ENCODE data around the gene CFAP100.

Gene CFAP100

DNA sequence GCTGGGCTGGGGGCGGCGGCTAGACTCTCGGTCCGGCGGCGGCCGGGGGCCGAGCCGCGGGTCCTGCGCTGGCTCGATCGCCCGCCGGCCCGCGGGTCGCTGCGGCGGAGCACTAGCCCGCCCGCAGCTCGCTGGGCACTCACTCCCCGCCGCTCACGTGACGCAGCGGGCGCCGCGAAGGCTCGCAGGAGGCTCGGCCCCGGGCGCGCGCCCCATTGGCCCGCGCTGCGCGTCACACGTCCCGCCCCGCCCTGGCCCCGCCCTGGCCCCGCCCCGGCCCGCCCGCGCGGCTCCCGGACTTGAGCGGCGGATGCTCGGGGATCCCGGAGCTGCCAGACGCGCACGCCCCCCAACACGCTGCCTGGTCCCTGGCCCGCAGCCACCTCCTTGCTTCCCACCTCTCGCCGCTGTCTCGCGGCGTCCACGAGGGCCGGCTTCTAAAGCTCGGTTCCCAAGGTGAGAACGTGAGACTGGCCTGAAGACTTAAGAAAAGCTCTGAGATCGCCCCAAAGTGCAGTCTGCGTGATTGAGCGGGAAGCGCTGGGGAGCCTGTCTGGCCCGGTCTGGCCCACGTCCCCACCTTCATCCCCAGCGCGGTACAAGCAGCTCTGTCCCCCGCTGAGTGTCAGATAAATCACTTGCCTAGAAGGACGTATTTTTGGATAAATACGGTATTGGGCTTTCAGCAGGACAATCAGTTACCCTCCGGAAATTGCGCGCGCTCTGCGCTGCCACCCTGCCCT is 37.2 kb upstream of the CFAP100 start, which contains the start of gene KLF15:
TSS of gene KLF15 (minus strand) at position 114 of the 743 bp plus-strand sequence. CDS start 4,486 bp downstream, outside the sequence.
- DNase-seq: peak; percentile 85

DNA sequence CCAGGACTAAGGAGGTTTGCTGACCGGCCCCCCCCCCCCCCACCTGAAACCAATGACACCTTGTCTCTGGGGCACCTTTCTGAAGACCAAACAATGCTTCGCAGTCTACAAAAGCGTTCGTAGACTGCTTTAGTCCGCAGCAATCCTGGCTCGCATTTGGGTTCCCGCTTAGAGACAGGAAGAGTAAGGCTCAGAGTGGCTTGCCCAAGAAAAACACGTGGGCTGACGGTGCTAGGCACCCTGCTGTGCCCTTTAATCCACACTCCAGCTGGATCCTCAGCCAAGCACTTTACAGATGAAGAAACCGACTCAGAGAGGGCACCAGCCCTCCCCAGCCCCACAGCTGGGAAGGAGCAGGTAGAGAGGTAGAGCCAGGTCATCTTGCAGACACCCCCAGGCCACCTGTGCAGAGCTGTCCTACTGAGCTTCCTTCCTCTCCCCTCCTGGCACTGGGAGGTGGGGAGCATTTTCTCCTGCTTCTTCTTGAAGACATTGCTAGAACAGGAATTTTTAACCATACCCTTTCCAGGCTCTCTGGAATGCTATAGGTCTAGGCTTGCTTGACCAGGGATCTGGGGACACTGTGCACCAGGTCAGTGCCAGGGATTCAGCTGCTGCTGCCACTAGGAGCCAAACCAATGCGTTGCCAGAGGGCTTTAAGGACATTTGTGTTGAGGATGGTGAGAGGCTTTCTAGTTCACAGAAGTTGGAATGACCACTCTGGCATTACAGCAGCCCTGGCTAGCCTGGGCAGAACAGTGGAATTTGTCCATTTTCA is 36.5 kb upstream of the CFAP100 start:
- no peak for DNase-seq

DNA sequence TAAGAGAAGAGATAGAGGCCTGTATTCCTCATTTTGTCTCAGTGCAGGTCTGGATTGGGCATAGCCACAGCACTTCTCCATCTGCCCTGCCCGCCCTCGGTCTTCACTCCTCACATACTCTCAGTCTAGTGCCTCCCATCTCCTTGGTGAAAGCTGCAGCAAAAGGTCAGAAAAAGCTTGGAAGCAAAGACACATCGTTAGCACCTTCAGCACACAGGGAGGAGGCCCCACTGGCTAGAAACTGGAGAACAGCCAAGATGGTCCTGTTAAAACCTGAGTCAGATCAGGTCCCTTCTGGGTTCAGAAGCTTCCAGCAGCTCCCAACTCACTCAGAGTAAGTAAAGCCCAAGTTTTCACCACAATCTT is 35.9 kb upstream of the CFAP100 start:
- no peak for DNase-seq

DNA sequence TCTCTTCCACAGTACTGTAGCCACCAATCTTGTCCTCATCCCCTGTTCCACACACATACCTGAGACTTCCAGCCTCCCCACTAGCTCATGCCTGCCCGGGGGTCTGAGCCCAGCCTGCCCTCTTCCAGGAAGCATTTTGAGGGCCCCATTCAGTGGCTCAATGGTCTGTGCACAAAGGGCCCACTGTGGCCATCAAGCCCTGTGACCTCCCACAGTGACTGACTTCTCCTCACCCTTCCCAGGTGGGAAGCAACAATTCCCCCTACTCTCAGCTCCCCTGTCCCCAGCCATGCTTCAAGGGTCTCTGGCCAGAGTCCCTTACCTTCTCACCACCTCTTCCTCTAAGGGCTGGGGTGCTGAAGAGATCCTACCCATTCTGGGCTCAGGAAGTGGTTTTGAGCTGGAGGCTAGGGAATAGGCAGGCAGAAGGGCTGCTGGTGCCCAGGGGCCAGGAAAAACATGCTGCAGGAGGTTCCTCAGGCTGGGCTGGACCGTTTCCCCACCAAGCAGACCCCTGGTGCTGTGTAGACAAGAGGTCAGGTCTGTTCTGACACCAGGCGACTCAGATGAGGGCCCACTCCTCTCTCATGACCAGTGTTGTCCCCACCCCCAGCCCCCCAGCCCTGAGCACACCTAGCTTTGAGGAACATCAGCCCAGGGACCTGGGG is 34.5 kb upstream of the CFAP100 start:
- DNase-seq: no peak

DNA sequence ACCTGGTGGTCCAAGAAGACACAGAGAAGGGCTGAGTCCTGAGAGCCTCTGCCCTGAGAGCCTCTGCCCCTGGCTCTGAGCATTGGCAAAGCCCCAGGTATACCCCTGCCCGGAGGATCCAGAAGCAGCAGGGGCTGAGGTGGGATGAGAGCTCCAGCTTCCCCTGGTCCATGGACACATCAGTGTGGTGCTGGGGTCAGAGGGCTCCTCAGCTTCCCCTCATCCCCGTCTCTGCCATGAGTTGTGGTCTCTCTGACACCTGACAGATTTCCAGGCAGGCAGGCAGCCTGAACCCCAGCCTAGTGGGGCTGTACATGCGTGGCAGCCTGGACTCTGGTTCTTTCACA is 34.0 kb upstream of the CFAP100 start:
- no peak for DNase-seq

DNA sequence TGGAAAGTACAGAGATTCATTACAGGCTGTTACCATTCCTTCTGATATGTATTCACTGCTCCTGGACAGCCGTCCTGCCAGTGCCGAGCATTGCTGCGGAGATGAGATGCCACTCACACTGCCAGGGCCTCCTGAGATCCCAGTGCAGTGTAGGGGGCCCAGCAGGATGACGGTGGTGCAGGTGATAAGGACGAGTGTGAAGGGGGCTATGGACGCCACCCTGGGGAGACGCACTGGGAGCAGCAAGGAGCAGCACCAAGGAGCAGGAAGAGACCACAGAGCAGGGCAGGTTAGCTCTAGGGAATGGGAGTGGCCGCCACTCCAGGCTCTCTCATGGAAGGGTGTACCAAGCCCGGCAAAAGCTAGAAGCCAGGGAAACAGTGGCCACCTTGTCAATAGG is 33.5 kb upstream of the CFAP100 start:
- DNase-seq: no peak

DNA sequence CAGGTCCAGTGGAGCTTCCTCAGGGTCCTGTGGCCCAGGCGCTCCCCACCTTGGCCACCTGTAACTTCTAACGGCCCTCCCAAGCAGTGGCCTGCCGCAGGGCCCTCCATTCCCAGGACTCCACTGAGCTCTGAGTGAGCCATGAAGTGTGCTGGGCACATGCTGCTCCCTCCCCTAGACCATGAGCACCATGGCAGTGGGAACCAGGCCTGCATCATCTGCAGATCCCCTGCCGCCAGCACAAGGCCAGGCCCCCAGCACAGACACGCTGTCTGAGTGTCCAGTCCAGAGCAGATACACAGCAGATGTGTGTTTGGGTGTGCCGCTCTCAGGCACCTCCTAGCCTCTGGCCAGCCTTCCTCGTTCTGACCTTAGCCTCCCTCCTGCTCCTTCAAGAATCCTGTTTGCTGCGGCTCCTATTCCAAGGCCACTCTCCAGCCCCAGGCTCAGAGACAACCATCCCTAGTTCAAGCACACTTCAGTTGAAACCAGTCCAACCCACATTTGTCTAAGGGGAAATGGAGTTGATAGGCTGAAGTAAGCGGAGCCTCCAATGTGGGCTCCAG is 30.5 kb upstream of the CFAP100 start:
- no peak for DNase-seq

DNA sequence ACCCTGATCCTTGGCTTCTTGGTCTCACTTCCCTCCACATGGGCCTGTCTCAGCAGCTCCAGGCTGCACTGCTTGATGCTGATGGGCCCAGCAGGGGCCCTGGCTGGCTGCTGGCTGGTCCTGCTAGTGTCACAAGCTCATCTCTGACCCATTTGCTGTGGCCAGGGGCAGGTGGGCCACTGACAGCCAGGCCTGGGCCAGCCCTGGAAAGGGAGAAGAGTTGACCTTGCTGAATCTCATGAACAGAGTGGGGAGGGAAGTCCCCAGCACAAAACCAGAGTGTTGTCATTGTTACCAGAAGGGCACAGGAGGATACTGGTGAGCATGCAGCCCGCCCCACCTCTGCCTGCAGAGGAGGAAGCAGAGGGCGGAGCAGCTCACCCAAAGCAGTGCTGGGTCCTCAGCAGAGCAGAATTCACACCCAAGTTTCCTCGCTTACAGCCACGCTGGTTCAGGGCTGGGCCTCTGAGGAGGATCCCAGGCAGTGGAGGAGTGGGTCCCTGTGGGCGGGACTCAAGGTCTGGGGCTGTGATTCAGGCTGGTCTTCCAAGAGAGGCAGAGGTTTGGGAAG is 29.9 kb upstream of the CFAP100 start:
- DNase-seq: no peak

DNA sequence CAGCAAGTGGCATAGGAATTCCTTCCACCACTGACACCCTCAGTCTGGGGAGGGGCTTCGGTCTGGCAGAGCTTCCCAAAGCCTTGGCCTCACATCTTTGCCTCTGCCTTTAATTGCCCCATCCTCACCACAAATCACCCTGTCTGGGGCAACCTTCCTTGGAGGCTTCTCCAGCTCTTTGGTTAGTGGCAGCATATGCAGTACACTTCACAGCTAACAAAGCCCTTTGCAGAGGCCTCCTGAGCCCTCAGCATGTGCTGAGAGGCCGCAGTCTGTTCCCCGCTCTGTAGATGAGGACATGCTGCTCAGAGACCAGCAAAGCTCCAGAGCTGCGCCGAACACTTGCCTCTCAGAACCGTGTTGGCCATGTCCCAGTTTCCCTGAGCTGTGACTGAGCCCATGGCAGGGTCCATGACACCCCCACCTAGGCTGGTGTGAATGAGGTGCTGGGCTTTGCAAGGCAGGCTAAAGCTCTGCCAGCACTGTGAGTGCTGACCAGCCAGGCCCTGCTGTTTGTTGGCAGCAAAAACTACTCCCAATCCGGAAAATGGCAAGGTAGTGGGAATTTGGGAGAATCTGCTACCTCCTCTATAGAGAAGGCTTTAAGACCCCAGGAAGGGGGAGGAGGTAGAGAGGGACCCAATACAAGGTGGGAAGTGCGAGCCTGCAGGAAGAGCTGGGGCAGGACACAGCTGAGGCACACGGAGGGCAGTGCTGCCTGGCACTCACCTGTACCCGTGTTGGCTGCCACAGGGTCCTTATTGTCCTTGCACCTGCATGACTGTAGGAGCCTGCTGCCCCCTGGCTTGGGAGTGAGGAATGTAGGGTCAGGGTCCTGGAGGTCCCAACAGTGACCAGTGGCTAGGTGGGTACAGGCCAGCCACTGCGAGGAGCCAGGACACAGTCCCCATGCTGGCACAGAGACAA is 29.1 kb upstream of the CFAP100 start:
- no peak for DNase-seq

DNA sequence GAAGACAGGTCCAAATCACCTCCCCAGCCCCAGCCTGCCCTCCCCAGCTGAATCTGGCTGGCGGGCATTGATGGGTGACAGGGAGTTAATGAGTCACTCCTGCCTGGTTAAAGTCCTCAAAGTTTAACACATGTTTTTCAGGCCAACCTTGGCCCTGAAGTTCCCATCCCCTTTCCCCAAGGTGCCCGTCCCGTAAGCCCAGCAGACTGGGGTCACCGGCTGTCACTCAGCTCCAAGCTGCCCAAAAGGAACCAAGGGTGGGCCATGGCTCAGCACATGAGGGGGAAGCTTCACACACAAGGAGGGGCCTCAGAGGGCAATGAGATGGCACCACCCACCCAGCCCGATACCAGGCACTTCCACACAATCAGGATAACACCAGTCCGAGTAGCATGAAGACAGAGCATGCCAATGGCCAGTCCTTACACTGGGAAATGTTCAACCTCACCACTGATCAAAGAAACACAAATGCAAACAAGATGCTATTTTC is 27.3 kb upstream of the CFAP100 start:
- no peak for DNase-seq

DNA sequence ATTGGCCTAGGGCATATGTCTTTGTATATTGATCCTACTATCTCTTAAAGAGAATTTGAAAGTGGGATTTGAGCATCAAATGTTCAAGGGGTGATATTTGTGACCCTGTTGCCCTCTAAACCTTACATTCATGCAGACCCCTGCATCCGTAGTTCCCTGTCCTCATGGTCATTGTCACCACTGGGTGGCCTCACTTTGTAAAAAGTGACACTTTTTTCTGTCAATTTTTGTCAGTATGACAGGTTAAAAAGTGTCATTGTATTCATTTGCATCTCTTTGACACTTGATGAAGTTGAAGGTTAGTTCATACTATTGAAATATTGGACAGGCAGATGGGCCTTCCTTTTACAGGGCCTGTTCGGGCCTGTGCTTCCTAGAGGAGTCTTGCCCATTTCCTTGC is 25.2 kb upstream of the CFAP100 start:
- DNase-seq: no peak

DNA sequence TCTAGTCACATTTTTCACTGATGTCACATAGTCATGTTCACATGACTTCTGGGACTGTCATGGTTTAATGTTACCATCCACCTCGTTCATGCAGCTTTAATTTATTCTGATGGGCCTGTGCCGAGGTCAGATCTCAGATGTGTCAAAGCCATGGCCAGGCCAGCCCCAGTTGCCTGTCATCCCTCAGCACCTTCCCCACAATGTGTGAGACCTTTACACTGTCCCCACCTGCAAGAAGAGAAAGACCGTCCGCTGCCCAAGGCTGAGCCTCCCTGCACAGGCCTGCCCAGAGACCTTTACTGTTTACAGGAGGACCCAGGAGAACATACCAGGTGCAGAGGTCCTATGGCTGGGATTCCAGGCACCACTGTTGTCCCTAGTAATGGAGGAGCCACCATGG is 24.7 kb upstream of the CFAP100 start:
- DNase-seq: no peak

DNA sequence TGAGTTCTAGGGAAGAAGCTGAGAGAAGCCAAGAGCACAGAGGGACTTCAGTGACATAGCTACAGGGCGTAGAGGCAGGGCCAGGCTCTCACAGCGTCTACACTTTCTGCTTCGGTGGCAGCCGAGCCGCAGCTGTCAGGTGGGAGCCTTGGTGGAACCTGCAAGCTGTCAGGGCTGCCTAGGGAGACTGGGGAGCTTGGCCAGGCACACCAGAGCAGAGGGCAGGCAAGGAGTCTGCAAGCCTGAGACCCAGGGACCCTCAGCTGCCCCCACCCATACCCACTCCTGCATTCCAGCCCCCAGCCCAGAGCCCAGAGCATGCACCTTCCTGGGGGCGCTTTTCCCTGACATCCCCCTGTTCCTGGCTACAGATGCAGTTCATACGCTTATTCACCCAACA is 24.1 kb upstream of the CFAP100 start:
- DNase-seq: no peak

DNA sequence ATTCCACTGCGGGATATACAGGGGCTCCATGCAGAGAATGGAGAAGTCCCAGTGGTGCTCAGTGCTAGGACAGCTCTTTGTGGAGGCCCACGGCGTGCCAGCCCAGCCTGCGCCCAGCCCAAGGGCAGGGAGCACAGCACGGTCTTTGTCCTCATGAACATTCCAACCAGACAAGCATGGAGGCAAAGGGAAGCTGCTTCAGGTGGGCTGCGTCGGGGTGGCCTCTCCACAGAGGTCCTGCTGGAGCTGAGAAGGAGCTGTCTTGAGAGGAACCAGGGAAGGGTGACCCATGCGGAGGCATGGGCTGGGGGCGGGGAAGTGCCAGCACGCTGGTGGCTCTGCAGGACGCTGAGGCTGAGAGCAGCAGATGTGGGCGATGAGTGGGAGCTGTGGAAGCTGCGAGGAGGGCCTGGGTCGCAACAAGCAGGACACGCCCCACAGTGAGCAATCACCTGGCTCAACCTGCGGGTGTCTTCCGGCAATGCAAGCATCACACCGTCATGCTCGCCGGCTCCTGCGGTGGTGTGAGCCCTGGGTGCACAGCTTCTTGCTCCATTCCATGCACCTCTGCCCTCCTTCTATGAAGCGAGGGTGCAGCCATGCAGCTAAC is 23.5 kb upstream of the CFAP100 start:
- no peak for DNase-seq

DNA sequence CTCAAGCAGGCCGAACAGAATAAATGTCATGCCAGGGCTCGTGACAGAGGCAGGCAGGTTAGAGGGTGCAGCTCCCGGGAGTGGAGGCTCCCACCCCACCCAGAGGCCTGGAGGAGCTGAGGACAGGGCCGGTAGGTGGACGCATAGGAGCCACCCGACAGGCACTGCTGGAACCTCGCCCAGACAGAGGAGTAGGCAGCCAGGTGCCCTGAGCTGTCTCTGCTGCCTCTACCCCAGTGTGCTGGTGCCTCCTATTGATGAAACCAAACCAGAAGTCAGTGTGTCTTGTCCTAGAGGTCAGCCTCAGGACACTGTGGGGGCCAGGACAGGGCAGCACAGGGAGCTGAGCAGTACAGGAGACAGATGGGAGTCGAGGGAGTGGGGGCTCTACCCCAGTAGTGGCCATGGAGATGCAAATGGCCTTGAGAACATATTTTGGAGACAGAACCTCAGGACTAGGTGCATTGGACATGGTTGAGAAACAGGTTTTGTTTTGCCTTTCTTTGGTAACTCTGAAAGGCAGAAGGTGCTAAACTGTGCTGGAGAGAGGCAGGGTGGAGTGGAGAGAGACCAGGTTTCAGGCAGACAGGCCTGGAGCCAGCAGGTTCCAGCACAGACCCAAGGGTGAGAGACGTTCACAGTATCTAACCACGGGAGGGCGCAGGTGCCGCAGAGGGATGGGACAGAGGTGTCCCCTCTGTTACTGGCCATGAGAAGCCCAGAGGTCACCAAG is 22.1 kb upstream of the CFAP100 start:
- DNase-seq: no peak

DNA sequence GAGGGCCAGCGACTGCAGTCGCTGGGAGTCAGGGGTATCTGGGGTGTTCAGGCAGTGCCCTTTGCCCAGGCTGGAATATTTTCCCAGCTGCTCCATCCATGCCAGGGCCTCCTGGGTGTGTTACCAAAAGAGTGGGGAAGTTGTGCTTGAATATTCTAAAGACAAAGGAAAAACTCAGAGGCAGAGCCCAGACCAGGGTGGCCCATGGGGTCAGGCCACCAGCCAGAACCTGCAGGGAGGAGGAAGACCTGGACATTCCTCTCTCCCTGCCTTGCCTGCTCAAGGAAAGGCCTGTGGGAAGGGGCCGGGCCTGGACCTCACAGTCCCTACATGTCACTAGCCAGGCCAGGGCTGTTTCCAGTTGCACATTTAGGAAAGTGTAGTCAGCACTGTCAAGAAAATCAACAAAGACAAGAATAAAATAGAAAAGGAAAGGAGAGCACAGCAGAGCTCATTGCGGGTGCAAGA is 21.5 kb upstream of the CFAP100 start:
- DNase-seq: no peak

DNA sequence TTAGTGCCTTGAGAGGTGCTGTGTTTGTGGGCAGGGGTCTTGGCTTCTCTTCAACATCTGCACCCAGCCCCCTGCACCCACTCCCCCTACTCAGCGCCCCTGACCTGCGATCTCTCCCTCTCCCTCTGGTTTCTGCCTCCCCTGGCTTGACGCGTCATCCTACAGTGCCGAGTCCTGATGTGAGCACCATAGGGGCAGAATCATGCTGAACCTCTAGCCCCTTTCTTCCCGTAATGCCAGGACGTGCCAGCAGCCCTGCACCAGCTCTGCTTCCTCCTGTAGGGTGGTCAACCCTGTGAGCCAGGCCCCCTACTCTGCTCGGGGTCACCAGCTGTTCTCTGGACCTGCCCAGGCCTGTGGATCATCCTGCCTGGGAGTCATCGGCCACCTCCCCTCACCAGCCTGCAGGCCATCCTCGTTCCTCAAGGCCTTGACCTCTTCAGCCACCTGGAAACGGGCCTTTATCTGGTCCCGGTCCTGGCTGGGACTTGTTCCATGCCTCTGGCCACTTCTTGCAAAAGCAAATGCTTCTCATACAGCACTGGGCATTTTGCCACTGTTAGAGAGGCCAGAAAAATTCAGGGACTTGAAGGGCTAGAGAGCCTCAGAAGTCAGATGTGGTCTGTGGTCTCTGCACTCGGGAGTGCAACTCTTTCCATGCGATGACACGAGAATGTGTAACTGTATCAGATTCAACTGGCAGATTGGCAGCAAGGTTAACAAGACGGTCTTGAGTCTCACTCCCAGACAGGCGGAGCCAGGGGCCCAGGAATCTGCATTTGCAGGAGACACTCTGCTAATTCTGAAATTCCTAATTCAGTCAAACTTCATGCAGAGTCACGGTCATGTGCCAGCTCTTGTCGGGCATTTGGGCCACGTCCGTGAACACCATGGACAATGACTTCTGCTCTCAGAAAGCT is 20.8 kb upstream of the CFAP100 start:
- DNase-seq: no peak

DNA sequence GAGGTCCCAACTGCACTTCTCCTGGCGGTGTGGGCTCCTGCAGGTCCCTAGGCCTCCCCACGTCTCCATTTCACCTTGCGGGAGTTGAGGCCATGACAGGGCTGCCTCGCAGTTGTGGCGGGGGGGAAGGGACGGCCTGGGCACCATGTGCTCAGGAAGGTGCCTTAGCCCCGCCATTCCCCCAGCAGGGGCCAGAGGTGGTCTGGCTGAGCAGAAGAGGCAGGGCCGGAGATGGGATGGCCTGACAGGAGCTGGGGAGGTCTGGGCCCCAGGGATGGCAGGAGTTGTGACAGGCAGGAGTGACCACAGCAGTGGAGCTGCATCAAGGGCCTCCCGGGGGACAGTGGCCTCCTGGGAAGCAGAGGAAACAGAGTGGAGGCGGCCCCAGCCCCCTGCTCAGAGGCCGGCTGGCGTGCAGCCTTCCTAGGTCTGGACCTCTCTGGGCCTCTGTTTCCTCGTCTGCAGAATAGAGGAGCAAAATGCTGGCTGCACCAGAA is 18.8 kb upstream of the CFAP100 start:
- DNase-seq: no peak

DNA sequence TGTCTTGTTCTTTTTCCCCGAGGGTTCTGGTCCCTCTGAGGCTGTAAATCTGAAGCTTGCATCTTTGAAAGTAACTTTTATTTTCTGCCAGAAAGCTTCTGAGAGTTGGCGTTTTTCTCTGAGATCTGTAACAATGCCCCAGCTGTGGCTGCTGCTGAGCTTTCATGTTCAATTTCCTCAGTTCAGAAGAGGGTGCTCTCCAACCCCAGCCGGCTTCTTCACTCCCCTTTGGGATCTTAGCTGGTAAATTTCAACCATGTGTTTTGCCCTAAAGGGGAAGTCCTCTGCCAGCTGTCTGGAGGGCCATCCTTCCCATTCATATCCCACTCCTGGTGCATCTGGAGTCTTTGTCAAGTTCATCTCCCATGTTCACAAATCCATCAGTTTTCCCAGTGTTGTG is 18.3 kb upstream of the CFAP100 start:
- DNase-seq: no peak

All from activated CD4-positive, alpha-beta T cell treated with anti-CD3 and anti-CD28 coated beads, Interleukin-2, Interleukin-6, amounts not matched to agents 100 ng/mL and 50 ng/mL, durations not matched to agents 16 hours and 8 hours (primary cell).